Smooth muscle cell (in vitro differentiated cells): ENCODE measurements around the gene MLKL. TPM values are rescaled to one million over a fixed set of nuclear protein-coding genes. Genes with fewer than 3 reads are reported as not detected.

ENCODE experiments used
- DNase-seq: peaks from one replicate; lab custom pipeline; 2025; ENCODE audit not compliant: unreplicated experiment; lab: John Stamatoyannopoulos, UW
- H2AFZ ChIP-seq: fragments of 200-600 bp; sonication (generic); 2 replicates; pipeline ENCODE4 v1.6.0; 2016; ENCODE audit warnings: antibody characterized with exemption, low read depth, mild to moderate bottlenecking
- H3F3A ChIP-seq: fragments of 200-600 bp; sonication (generic); 2 replicates; pipeline ENCODE4 v1.6.0; 2017; ENCODE audit warnings: antibody characterized with exemption, low read depth
- H3K27ac ChIP-seq: fragments of 200-600 bp; sonication (generic); 2 replicates; pipeline ENCODE4 v1.5.1; 2016; ENCODE audit warnings: low read depth, mild to moderate bottlenecking
- H3K27me3 ChIP-seq: fragments of 200-600 bp; sonication (generic); 2 replicates; pipeline ENCODE4 v1.6.1; 2016; ENCODE audit warnings: low read depth, mild to moderate bottlenecking
- H3K36me3 ChIP-seq: fragments of 200-600 bp; sonication (generic); 2 replicates; pipeline ENCODE4 v1.5.1; 2016; ENCODE audit warnings: low read depth
- H3K4me1 ChIP-seq: fragments of 200-600 bp; sonication (generic); 2 replicates; pipeline ENCODE4 v1.5.1; 2016; ENCODE audit warnings: low read depth
- H3K4me2 ChIP-seq: fragments of 200-600 bp; sonication (generic); 2 replicates; pipeline ENCODE4 v1.6.0; 2016; ENCODE audit warnings: mild to moderate bottlenecking
- H3K4me3 ChIP-seq: fragments of 200-600 bp; sonication (generic); 2 replicates; pipeline ENCODE4 v1.5.1; 2016; ENCODE audit warnings: mild to moderate bottlenecking
- H3K79me2 ChIP-seq: fragments of 200-600 bp; sonication (generic); 2 replicates; pipeline ENCODE4 v1.6.0; 2016; ENCODE audit warnings: low read depth, mild to moderate bottlenecking
- H3K9ac ChIP-seq: fragments of 200-600 bp; sonication (generic); 2 replicates; pipeline ENCODE4 v1.6.0; 2016; ENCODE audit warnings: low read depth
- H3K9me3 ChIP-seq: fragments of 200-600 bp; sonication (generic); replicated peaks from 2 replicates; pipeline ENCODE4 v1.5.1; 2016; ENCODE audit warnings: low read depth
- H4K20me1 ChIP-seq: fragments of 200-600 bp; sonication (generic); 2 replicates; pipeline ENCODE4 v1.6.0; 2016; ENCODE audit warnings: low read depth
- WGBS: methylation state at CpG from one replicate; pipeline ENCODE4 v1.1.7; 2016; ENCODE audit warnings: low lambda C conversion rate; 5-methylcytosine and 5-hydroxymethylcytosine counted together
- polyA plus RNA-seq: library from polyadenylated mRNA; unstranded; fragments of >200 nt; fragmentation: Nextera tagmentation; extraction: Ambion mirVana; gene quantifications from 2 replicates; pipeline ENCODE4 v1.2.1, GENCODE V29; 2016
- total RNA-seq: library from RNA; depleted of rRNA; stranded (reverse); fragments of >200 nt; gene quantifications from 2 replicates; pipeline ENCODE4 v1.2.3, GENCODE V29; 2014
- TF ChIP-seq, protein P1 (sequence below): fragments of 200-600 bp; sonication (generic); IDR thresholded peaks from 2 replicates; pipeline ENCODE4 v1.5.1; 2017; ENCODE audit warnings: borderline replicate concordance, mild to moderate bottlenecking, antibody characterized with exemption; ENCODE audit not compliant: insufficient read depth, poor library complexity, severe bottlenecking

The MLKL gene
- total and polyA plus RNA-seq, 2 experiments from 2014 or later, result 4.3 to 4.6 TPM

DNA sequence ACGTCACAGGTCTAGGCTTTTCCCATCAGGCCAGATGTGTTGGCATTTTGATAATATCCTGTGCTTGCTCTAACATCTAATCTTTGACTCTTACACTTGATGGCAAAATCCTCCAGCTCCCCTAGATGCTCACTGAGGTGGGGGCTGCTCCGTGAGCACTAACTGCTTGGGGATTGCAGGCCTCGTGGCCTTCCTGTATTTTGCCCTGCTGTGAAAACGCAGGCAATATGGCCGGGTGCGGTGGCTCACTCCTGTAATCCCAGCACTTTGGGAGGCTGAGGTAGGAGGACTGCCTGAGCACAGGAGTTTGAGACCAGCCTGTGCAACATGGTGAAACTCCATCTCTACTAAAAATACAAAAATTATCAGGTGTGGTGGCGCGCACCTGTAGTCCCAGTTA is 9.7 kb upstream of the MLKL start:
- Histone ChIP-seq H3K4me3 (no peak overlapping the region), H4K20me1 (no peaks in the 10 kb centered on the region), H3K9ac (no peak overlapping the region), H3K4me1 (no peaks in the 10 kb centered on the region), H3F3A (no peaks in the 10 kb centered on the region), H3K4me2 (no peak overlapping the region), H3K27ac (no peak overlapping the region), H3K27me3 (peaks cover 3% of the 10 kb centered on the region), H3K9me3 (no peaks in the 10 kb centered on the region), H2AFZ (no peak overlapping the region), H3K79me2 (no peaks in the 10 kb centered on the region), H3K36me3 (no peaks in the 10 kb centered on the region)
- no peak for DNase-seq
- WGBS, result 98% methylated on average over 8 of the region's 8 CpGs
- TF ChIP-seq, protein P1, sequence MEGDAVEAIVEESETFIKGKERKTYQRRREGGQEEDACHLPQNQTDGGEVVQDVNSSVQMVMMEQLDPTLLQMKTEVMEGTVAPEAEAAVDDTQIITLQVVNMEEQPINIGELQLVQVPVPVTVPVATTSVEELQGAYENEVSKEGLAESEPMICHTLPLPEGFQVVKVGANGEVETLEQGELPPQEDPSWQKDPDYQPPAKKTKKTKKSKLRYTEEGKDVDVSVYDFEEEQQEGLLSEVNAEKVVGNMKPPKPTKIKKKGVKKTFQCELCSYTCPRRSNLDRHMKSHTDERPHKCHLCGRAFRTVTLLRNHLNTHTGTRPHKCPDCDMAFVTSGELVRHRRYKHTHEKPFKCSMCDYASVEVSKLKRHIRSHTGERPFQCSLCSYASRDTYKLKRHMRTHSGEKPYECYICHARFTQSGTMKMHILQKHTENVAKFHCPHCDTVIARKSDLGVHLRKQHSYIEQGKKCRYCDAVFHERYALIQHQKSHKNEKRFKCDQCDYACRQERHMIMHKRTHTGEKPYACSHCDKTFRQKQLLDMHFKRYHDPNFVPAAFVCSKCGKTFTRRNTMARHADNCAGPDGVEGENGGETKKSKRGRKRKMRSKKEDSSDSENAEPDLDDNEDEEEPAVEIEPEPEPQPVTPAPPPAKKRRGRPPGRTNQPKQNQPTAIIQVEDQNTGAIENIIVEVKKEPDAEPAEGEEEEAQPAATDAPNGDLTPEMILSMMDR, result no peak

DNA sequence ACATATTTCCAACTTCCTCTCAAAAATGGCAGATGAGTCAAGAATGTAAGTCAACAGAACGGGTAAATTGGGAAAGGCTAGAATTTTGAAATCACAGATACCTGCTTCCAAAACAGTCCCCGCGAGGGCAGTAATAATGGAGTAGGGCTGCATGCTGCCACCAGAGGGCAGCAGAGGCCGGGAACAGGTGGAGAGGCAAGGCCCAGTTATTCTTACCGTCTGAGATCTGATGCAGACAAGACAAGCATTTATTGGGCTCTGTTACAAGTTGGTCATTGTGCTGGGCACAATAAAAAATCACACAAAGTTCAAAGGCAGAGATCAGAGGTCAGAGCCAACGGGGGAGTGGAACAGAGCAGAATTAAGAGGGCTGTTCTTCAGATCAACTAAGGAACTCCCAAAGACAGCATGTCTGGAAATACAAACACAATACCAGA is 8.8 kb upstream of the MLKL start:
- H2AFZ ChIP-seq, result no peak overlapping the region
- peaks cover 3% of the 10 kb centered on the region for H3K27me3 ChIP-seq
- no peaks in the 10 kb centered on the region for H3K4me1 ChIP-seq
- H3K9ac ChIP-seq, result no peak overlapping the region
- no peaks in the 10 kb centered on the region for H3K9me3 ChIP-seq
- H3F3A ChIP-seq, result no peaks in the 10 kb centered on the region
- TF ChIP-seq, protein P1, result peak; percentile 94
- H4K20me1 ChIP-seq, result no peaks in the 10 kb centered on the region
- no peak overlapping the region for H3K4me3 ChIP-seq
- no peaks in the 10 kb centered on the region for H3K36me3 ChIP-seq
- no peaks in the 10 kb centered on the region for H3K79me2 ChIP-seq
- DNase-seq, result peak; percentile 26
- WGBS, result 2% methylated on average over 6 of the region's 6 CpGs
- H3K27ac ChIP-seq, result no peak overlapping the region
- H3K4me2 ChIP-seq, result no peak overlapping the region

DNA sequence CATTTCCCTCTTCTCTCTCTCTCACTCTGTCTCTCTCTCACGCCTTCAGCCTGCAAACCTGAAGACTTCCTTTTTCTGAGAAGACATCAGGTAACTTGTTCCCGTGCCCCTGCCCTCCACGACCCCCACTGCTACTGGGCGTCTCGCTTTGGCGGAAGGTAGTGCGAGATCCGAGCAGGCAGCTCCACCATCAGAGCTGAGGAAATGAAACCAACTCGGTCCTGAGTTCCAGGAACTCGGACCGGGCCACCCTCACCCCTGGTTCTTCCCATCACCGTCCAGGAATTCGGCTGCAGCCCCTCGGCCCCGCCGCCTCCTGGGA is 585 bp downstream of the MLKL start:
- 8% methylated on average over 16 of the region's 16 CpGs for WGBS
- no peaks in the 10 kb centered on the region for H3K9me3 ChIP-seq
- no peak overlapping the region for H3K27ac ChIP-seq
- no peaks in the 10 kb centered on the region for H3K79me2 ChIP-seq
- TF ChIP-seq, protein P1, result no peak
- peak overlapping the region; percentile 96 for H2AFZ ChIP-seq
- peak overlapping the region; percentile 72 for H3K4me3 ChIP-seq
- DNase-seq, result no peak
- peak overlapping the region; percentile 54 for H3K9ac ChIP-seq
- no peaks in the 10 kb centered on the region for H3K36me3 ChIP-seq
- H3F3A ChIP-seq, result no peaks in the 10 kb centered on the region
- no peaks in the 10 kb centered on the region for H3K27me3 ChIP-seq
- H3K4me2 ChIP-seq, result peak overlapping the region; percentile 94
- peaks cover 8% of the 10 kb centered on the region for H3K4me1 ChIP-seq
- H4K20me1 ChIP-seq, result no peaks in the 10 kb centered on the region

DNA sequence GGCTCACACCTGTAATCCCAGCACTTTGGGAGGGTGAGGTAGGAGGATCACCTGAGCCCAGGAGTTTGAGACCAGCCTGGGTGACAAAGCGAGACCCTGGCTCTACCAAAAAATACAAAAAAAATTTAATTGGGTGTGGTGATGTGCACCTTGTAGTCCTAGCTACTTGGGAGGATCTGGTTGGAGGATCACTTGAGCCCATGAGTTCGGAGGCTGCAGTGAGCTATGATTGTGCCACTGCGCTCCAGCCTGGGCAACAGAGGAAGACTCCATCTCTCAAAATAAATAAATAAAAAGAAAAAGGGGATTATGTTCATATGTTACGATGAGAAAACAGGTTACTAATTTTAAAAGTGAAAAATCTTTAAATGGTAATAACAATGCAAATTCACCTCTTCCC is 996 bp downstream of the MLKL start:
- no peaks in the 10 kb centered on the region for H3K9me3 ChIP-seq
- peak overlapping the region; percentile 72 for H3K4me3 ChIP-seq
- H3K4me2 ChIP-seq, result peak overlapping the region; percentile 94
- H3K4me1 ChIP-seq, result peaks cover 8% of the 10 kb centered on the region
- no peaks in the 10 kb centered on the region for H3K27me3 ChIP-seq
- no peak for DNase-seq
- H3K79me2 ChIP-seq, result no peaks in the 10 kb centered on the region
- TF ChIP-seq, protein P1, result no peak
- H4K20me1 ChIP-seq, result no peaks in the 10 kb centered on the region
- H3K27ac ChIP-seq, result no peak overlapping the region
- no peak overlapping the region for H3K9ac ChIP-seq
- 82% methylated on average over 4 of the region's 4 CpGs for WGBS
- no peak overlapping the region for H2AFZ ChIP-seq
- no peaks in the 10 kb centered on the region for H3K36me3 ChIP-seq
- no peaks in the 10 kb centered on the region for H3F3A ChIP-seq
